Karpas-422 (cell line): ENCODE data around the gene BRCC3. TPM values are rescaled to one million over a fixed set of nuclear protein-coding genes. Genes with fewer than 3 reads are reported as not detected.

ENCODE experiments used
- DNase-seq: peaks from one replicate; pipeline ENCODE4 v3.0.0-alpha.2; 2015
- H2AFZ ChIP-seq: fragments of 200-600 bp; sonication (generic); 2 replicates; pipeline ENCODE4 v1.6.1; 2014; ENCODE audit warnings: antibody characterized with exemption, low read length, mixed read lengths
- H3K27ac ChIP-seq: fragments of 200-600 bp; sonication (generic); 2 replicates; pipeline ENCODE4 v1.5.1; 2014; ENCODE audit warnings: mild to moderate bottlenecking, low read length, moderate library complexity
- H3K27me3 ChIP-seq: fragments of 200-600 bp; sonication (generic); 2 replicates; pipeline ENCODE4 v1.6.1; 2014; ENCODE audit warnings: low read length, mixed read lengths
- H3K36me3 ChIP-seq: fragments of 200-600 bp; sonication (generic); 2 replicates; pipeline ENCODE4 v1.6.1; 2014; ENCODE audit warnings: low read length, mixed read lengths; ENCODE audit not compliant: insufficient read depth
- H3K4me1 ChIP-seq: fragments of 200-600 bp; sonication (generic); 2 replicates; pipeline ENCODE4 v1.6.1; 2014; ENCODE audit warnings: mild to moderate bottlenecking, low read length, mixed read lengths
- H3K4me2 ChIP-seq: fragments of 200-600 bp; sonication (generic); 2 replicates; pipeline ENCODE4 v1.6.1; 2014; ENCODE audit warnings: low read length, low read depth, mild to moderate bottlenecking; ENCODE audit not compliant: poor library complexity, severe bottlenecking
- H3K4me3 ChIP-seq: fragments of 200-600 bp; sonication (generic); 2 replicates; pipeline ENCODE4 v1.5.1; 2014; ENCODE audit warnings: mild to moderate bottlenecking, antibody characterized with exemption, low read length, mixed read lengths
- H3K79me2 ChIP-seq: fragments of 200-600 bp; sonication (generic); 2 replicates; pipeline ENCODE4 v1.6.1; 2014; ENCODE audit warnings: mild to moderate bottlenecking, low read length, mixed read lengths
- H3K9ac ChIP-seq: fragments of 200-600 bp; sonication (generic); 2 replicates; pipeline ENCODE4 v1.6.0; 2014; ENCODE audit warnings: low read length
- H3K9me2 ChIP-seq: fragments of 200-600 bp; sonication (generic), shearing (Covaris generic); replicated peaks from 2 replicates; pipeline ENCODE4 v1.6.0; 2014; ENCODE audit warnings: mild to moderate bottlenecking, low read length, moderate library complexity; ENCODE audit not compliant: insufficient read depth
- H3K9me3 ChIP-seq: fragments of 300-700, 200-600 bp; sonication (generic); 2 replicates; pipeline ENCODE4 v1.6.1; 2014; ENCODE audit warnings: low read length, mixed read lengths
- H4K20me1 ChIP-seq: fragments of 200-600 bp; sonication (generic); 2 replicates; pipeline ENCODE4 v1.6.1; 2014; ENCODE audit warnings: mild to moderate bottlenecking, antibody characterized with exemption, low read length, low read depth; ENCODE audit not compliant: insufficient read depth
- total RNA-seq: library from RNA; depleted of rRNA; stranded (reverse); fragments of >200 nt; shearing (Covaris generic); gene quantifications from 2 replicates; pipeline ENCODE4 v1.2.3, GENCODE V29; 2014; ENCODE audit warnings: low replicate concordance

The BRCC3 gene
- total RNA-seq, 1 experiment from 2014 or later: 15.9 TPM

GRCh38 chrX:155054255-155054654, 17.1 kb upstream of the BRCC3 start:
- Histone ChIP-seq H3K4me3 (no peak overlapping the region), H3K36me3 (no peaks in the 10 kb centered on the region), H3K27ac (no peak overlapping the region), H3K4me2 (no peak overlapping the region), H3K9me2 (no peaks in the 10 kb centered on the region), H3K4me1 (peaks cover 16% of the 10 kb centered on the region), H4K20me1 (no peaks in the 10 kb centered on the region), H3K9ac (no peak overlapping the region), H3K79me2 (peaks cover 9% of the 10 kb centered on the region), H3K9me3 (no peaks in the 10 kb centered on the region), H2AFZ (no peak overlapping the region), H3K27me3 (no peaks in the 10 kb centered on the region)
- DNase-seq: no peak

DNA sequence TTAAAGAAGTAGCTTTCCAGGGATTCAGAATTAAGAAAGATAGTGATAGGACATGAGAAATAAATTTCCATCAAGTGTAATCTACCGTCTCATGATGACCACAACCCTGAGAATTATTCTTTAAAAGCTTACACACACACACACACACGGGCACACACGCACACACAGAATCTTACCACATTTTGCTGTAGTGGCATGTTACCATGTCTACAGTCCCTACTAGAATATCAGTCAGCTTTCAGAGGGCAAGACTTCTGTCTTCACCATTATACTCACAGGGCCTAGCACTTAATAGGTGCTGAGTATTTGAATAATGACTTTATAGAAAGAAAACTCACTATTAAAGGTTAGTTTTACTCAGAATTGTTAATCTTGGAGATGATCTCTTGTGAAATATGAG, 15.8 kb upstream of the BRCC3 start:
- Histone ChIP-seq H3K27me3 (no peaks in the 10 kb centered on the region), H3K36me3 (peaks cover 6% of the 10 kb centered on the region; the same call in 1 of the 2 replicates), H3K9me3 (no peaks in the 10 kb centered on the region), H3K4me1 (peaks cover 16% of the 10 kb centered on the region), H3K79me2 (no peaks in the 10 kb centered on the region), H2AFZ (no peak overlapping the region), H3K4me3 (no peak overlapping the region), H3K27ac (no peak overlapping the region), H4K20me1 (no peaks in the 10 kb centered on the region), H3K4me2 (no peak overlapping the region), H3K9ac (no peak overlapping the region), H3K9me2 (no peaks in the 10 kb centered on the region)
- no peak for DNase-seq

DNA sequence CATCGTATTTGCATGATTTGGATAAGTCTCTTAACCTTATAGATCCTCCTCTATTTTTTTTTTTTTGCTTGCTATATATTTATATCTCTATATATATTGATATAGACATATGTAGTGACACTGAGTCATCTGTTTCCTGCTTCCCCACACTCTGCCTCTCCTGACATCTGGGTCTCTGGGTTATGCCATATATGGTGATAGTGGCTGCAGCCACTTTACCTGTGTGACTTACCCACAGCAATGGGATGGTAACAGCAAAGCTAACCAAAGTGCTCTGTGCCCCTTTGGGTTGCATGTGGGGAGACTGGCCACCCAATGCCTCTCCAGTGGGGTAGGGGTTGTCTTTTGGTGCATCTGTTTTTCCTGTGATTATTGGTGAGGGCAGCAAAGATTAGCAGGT, 14.8 kb upstream of the BRCC3 start:
- H3K9me2 ChIP-seq: no peaks in the 10 kb centered on the region
- H3K4me2 ChIP-seq: no peak overlapping the region
- H4K20me1 ChIP-seq: no peaks in the 10 kb centered on the region
- no peaks in the 10 kb centered on the region for H3K9me3 ChIP-seq
- no peaks in the 10 kb centered on the region for H3K27me3 ChIP-seq
- peaks cover 6% of the 10 kb centered on the region; the same call in 1 of the 2 replicates for H3K36me3 ChIP-seq
- peaks cover 16% of the 10 kb centered on the region for H3K4me1 ChIP-seq
- no peak overlapping the region for H3K27ac ChIP-seq
- no peak for DNase-seq
- H3K9ac ChIP-seq: no peak overlapping the region
- H3K4me3 ChIP-seq: no peak overlapping the region
- H2AFZ ChIP-seq: no peak overlapping the region
- no peaks in the 10 kb centered on the region for H3K79me2 ChIP-seq

GRCh38 chrX:155056877-155057792, 14.2 kb upstream of the BRCC3 start:
- H3K27ac ChIP-seq: no peak overlapping the region
- peak overlapping the region; percentile 39 for H3K4me2 ChIP-seq
- no peaks in the 10 kb centered on the region for H3K9me3 ChIP-seq
- H3K4me1 ChIP-seq: peaks cover 16% of the 10 kb centered on the region
- no peak overlapping the region for H2AFZ ChIP-seq
- no peaks in the 10 kb centered on the region for H3K27me3 ChIP-seq
- H3K36me3 ChIP-seq: peaks cover 6% of the 10 kb centered on the region; the same call in 1 of the 2 replicates
- DNase-seq: peak; percentile 79
- H3K4me3 ChIP-seq: peak overlapping the region; percentile 21; the same call in 1 of the 2 replicates
- no peaks in the 10 kb centered on the region for H3K79me2 ChIP-seq
- H3K9me2 ChIP-seq: no peaks in the 10 kb centered on the region
- 0 out of 2 replicates have a peak overlapping the region, but pooled peaks have one; percentile 11 for H3K9ac ChIP-seq
- no peaks in the 10 kb centered on the region for H4K20me1 ChIP-seq

- H3K9ac ChIP-seq: no peak overlapping the region
- no peaks in the 10 kb centered on the region for H3K27me3 ChIP-seq
- DNase-seq: no peak
- peaks cover 6% of the 10 kb centered on the region; the same call in 1 of the 2 replicates for H3K36me3 ChIP-seq
- peaks cover 4% of the 10 kb centered on the region for H3K4me1 ChIP-seq
- no peaks in the 10 kb centered on the region for H3K9me2 ChIP-seq
- no peaks in the 10 kb centered on the region for H4K20me1 ChIP-seq
- no peak overlapping the region for H3K4me2 ChIP-seq
- no peak overlapping the region for H2AFZ ChIP-seq
- peaks cover 16% of the 10 kb centered on the region for H3K79me2 ChIP-seq
- no peak overlapping the region for H3K4me3 ChIP-seq
- H3K9me3 ChIP-seq: no peaks in the 10 kb centered on the region
- H3K27ac ChIP-seq: no peak overlapping the region
Observed at GRCh38 chrX:155061760-155062159, 9.5 kb upstream of the BRCC3 start.

GRCh38 chrX:155065035-155065734, 6.1 kb upstream of the BRCC3 start:
- no peak overlapping the region for H2AFZ ChIP-seq
- no peaks in the 10 kb centered on the region for H3K9me2 ChIP-seq
- H3K27me3 ChIP-seq: no peaks in the 10 kb centered on the region
- H4K20me1 ChIP-seq: no peaks in the 10 kb centered on the region
- H3K4me1 ChIP-seq: peaks cover 23% of the 10 kb centered on the region
- H3K9me3 ChIP-seq: no peaks in the 10 kb centered on the region
- peaks cover 50% of the 10 kb centered on the region for H3K79me2 ChIP-seq
- no peak overlapping the region for H3K4me3 ChIP-seq
- no peak overlapping the region for H3K4me2 ChIP-seq
- H3K27ac ChIP-seq: no peak overlapping the region
- DNase-seq: no peak
- H3K36me3 ChIP-seq: peaks cover 3% of the 10 kb centered on the region; the same call in 1 of the 2 replicates
- H3K9ac ChIP-seq: no peak overlapping the region

GRCh38 chrX:155068165-155068564, 3.1 kb upstream of the BRCC3 start:
- Histone ChIP-seq H3K4me2 (peak overlapping the region; percentile 61), H3K79me2 (peaks cover 73% of the 10 kb centered on the region)
- no peak for DNase-seq

DNA sequence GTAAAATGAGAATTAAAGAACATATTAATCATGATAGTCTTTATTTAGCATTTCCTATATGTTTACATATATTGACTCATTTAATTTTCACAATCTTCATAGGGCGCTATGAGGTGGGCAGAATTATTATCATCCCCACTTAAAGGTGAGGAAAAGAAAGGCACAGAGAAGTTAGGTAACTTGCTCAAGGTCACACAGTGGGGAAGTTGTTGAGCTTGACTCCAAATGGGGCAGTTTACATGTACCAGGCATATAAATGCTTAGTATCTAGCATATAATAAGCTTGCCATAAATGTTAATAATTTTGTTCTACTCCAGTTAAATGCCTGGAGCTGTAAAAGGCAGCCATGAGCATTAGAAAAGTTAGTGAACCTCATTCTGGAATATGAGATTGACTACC, 1.9 kb upstream of the BRCC3 start:
- Histone ChIP-seq H4K20me1 (no peaks in the 10 kb centered on the region), H3K79me2 (peaks cover 86% of the 10 kb centered on the region), H3K9me3 (no peaks in the 10 kb centered on the region), H2AFZ (no peak overlapping the region), H3K36me3 (peaks cover 15% of the 10 kb centered on the region; the same call in 1 of the 2 replicates), H3K4me2 (peak overlapping the region; percentile 61), H3K9me2 (no peaks in the 10 kb centered on the region), H3K27ac (no peak overlapping the region), H3K4me1 (peaks cover 44% of the 10 kb centered on the region), H3K27me3 (no peaks in the 10 kb centered on the region), H3K4me3 (peak overlapping the region; percentile 86), H3K9ac (peak overlapping the region; percentile 84)
- DNase-seq: no peak

More at GRCh38 chrX:155068165-155068564, 3.1 kb upstream of the BRCC3 start:
- Histone ChIP-seq H3K27ac (no peak overlapping the region), H4K20me1 (no peaks in the 10 kb centered on the region), H3K36me3 (0 out of 2 replicates have a peak, but pooled peaks cover 3% of the 10 kb centered on the region), H3K9ac (peak overlapping the region; percentile 14; the same call in 1 of the 2 replicates), H3K4me3 (no peak overlapping the region), H3K4me1 (peaks cover 32% of the 10 kb centered on the region), H2AFZ (no peak overlapping the region), H3K9me3 (no peaks in the 10 kb centered on the region), H3K27me3 (no peaks in the 10 kb centered on the region), H3K9me2 (no peaks in the 10 kb centered on the region)
